ENCODE results near the gene FZD4.

FZD4 gene

GRCh38 chr11:86914865-86915519 is 40.2 kb downstream of the FZD4 start:
- no peak for TF ChIP-seq TAF1 (IDR thresholded peaks at IDR 0.05; ENCODE audit: borderline replicate concordance, low read depth, low read length)
- no peak for TF ChIP-seq POLR2AphosphoS5 (IDR thresholded peaks at IDR 0.05; ENCODE audit: low read depth, low read length)
- TF ChIP-seq POLR2A (IDR thresholded peaks at IDR 0.05; ENCODE audit: low read depth, low read length), result no peak
- FAIRE-seq (no peak), DNase-seq (ENCODE audit: insufficient read length) (no peak)

GRCh38 chr11:86912238-86912637 is 43.0 kb downstream of the FZD4 start:
- DNase-seq (ENCODE audit: insufficient read length) (no peak), FAIRE-seq (no peak)
- TF ChIP-seq TAF1 (IDR thresholded peaks at IDR 0.05; ENCODE audit: borderline replicate concordance, low read depth, low read length), result no peak
- TF ChIP-seq POLR2AphosphoS5 (IDR thresholded peaks at IDR 0.05; ENCODE audit: low read depth, low read length), result no peak
- no peak for TF ChIP-seq POLR2A (IDR thresholded peaks at IDR 0.05; ENCODE audit: low read depth, low read length)

- TF ChIP-seq POLR2AphosphoS5 (IDR thresholded peaks at IDR 0.05; ENCODE audit: low read depth, low read length) (no peak), TAF1 (IDR thresholded peaks at IDR 0.05; ENCODE audit: borderline replicate concordance, low read depth, low read length) (no peak), POLR2A (IDR thresholded peaks at IDR 0.05; ENCODE audit: low read depth, low read length) (no peak)
- DNase-seq (ENCODE audit: insufficient read length), result no peak
- no peak for FAIRE-seq
Observed at GRCh38 chr11:86910592-86910991, 44.6 kb downstream of the FZD4 start.

GRCh38 chr11:86906198-86906597 is 49.0 kb downstream of the FZD4 start:
- no peak for TF ChIP-seq TAF1 (IDR thresholded peaks at IDR 0.05; ENCODE audit: borderline replicate concordance, low read depth, low read length)
- TF ChIP-seq POLR2AphosphoS5 (IDR thresholded peaks at IDR 0.05; ENCODE audit: low read depth, low read length), result no peak
- no peak for TF ChIP-seq POLR2A (IDR thresholded peaks at IDR 0.05; ENCODE audit: low read depth, low read length)
- DNase-seq (ENCODE audit: insufficient read length) (no peak), FAIRE-seq (no peak)

- TF ChIP-seq TAF1 (IDR thresholded peaks at IDR 0.05; ENCODE audit: borderline replicate concordance, low read depth, low read length) (no peak), POLR2AphosphoS5 (IDR thresholded peaks at IDR 0.05; ENCODE audit: low read depth, low read length) (no peak), POLR2A (IDR thresholded peaks at IDR 0.05; ENCODE audit: low read depth, low read length) (no peak)
- DNase-seq (ENCODE audit: insufficient read length) (no peak), FAIRE-seq (no peak)
Observed at GRCh38 chr11:86905252-86905651, 49.9 kb downstream of the FZD4 start.

- no peak for FAIRE-seq
- DNase-seq (ENCODE audit: insufficient read length), result no peak
- TF ChIP-seq POLR2A (IDR thresholded peaks at IDR 0.05; ENCODE audit: low read depth, low read length) (no peak), TAF1 (IDR thresholded peaks at IDR 0.05; ENCODE audit: borderline replicate concordance, low read depth, low read length) (no peak), POLR2AphosphoS5 (IDR thresholded peaks at IDR 0.05; ENCODE audit: low read depth, low read length) (no peak)
Observed at GRCh38 chr11:86904001-86904400, 51.2 kb downstream of the FZD4 start.

- FAIRE-seq, result no peak
- DNase-seq (ENCODE audit: insufficient read length), result no peak
- TF ChIP-seq TAF1 (IDR thresholded peaks at IDR 0.05; ENCODE audit: borderline replicate concordance, low read depth, low read length), result no peak
- no peak for TF ChIP-seq POLR2AphosphoS5 (IDR thresholded peaks at IDR 0.05; ENCODE audit: low read depth, low read length)
- no peak for TF ChIP-seq POLR2A (IDR thresholded peaks at IDR 0.05; ENCODE audit: low read depth, low read length)
Observed at GRCh38 chr11:86902345-86902744, 52.9 kb downstream of the FZD4 start.

- FAIRE-seq, result no peak
- TF ChIP-seq TAF1 (IDR thresholded peaks at IDR 0.05; ENCODE audit: borderline replicate concordance, low read depth, low read length) (no peak), POLR2AphosphoS5 (IDR thresholded peaks at IDR 0.05; ENCODE audit: low read depth, low read length) (no peak), POLR2A (IDR thresholded peaks at IDR 0.05; ENCODE audit: low read depth, low read length) (no peak)
- no peak for DNase-seq (ENCODE audit: insufficient read length)
Observed at GRCh38 chr11:86901599-86901998, 53.6 kb downstream of the FZD4 start.

- no peak for TF ChIP-seq POLR2A (IDR thresholded peaks at IDR 0.05; ENCODE audit: low read depth, low read length)
- TF ChIP-seq TAF1 (IDR thresholded peaks at IDR 0.05; ENCODE audit: borderline replicate concordance, low read depth, low read length), result no peak
- TF ChIP-seq POLR2AphosphoS5 (IDR thresholded peaks at IDR 0.05; ENCODE audit: low read depth, low read length), result no peak
- DNase-seq (ENCODE audit: insufficient read length) (no peak), FAIRE-seq (no peak)
Observed at GRCh38 chr11:86900162-86900561, 55.0 kb downstream of the FZD4 start.

- TF ChIP-seq POLR2A (IDR thresholded peaks at IDR 0.05; ENCODE audit: low read depth, low read length), result no peak
- no peak for TF ChIP-seq POLR2AphosphoS5 (IDR thresholded peaks at IDR 0.05; ENCODE audit: low read depth, low read length)
- no peak for TF ChIP-seq TAF1 (IDR thresholded peaks at IDR 0.05; ENCODE audit: borderline replicate concordance, low read depth, low read length)
- FAIRE-seq, result no peak
Observed at GRCh38 chr11:86898689-86899088, 56.5 kb downstream of the FZD4 start.

GRCh38 chr11:86896441-86896841 is 58.8 kb downstream of the FZD4 start:
- TF ChIP-seq POLR2A (IDR thresholded peaks at IDR 0.05; ENCODE audit: low read depth, low read length) (no peak), POLR2AphosphoS5 (IDR thresholded peaks at IDR 0.05; ENCODE audit: low read depth, low read length) (no peak), TAF1 (IDR thresholded peaks at IDR 0.05; ENCODE audit: borderline replicate concordance, low read depth, low read length) (no peak)
- FAIRE-seq, result no peak
- DNase-seq (ENCODE audit: insufficient read length), result no peak

More at GRCh38 chr11:86898689-86899088, 56.5 kb downstream of the FZD4 start:
- DNase-seq (ENCODE audit: insufficient read length), result no peak
